ENCODE measurements around the gene KCTD20.

GRCh38 chr6:36525346-36525745 lies 82.5 kb downstream of the KCTD20 start:
- TF ChIP-seq CTCF (IDR thresholded peaks at IDR 0.05) (no peak), POLR2A (IDR thresholded peaks at IDR 0.05) (no peak)
